IMR-90 (cell line): ENCODE results near the gene TEFM. TPM values are rescaled to one million over a fixed set of nuclear protein-coding genes. Genes with fewer than 3 reads are reported as not detected.

Experiments used
- ATAC-seq: fragments of 200-7000 bp; cut with Tn5 transposase; 2 replicates; pipeline ENCODE4 v1.9.1; 2020; ENCODE audit warnings: low read depth, mild to moderate bottlenecking, moderate library complexity
- BruUV-seq: library from RNA; stranded (reverse); fragments of 400-500 nt; replicated peaks from 2 replicates; lab custom pipeline; 2021; lab: Mats Ljungman, UMichigan
- CTCF ChIA-PET: fragments of 300-600 bp; formaldehyde crosslinking; extraction: SDS; loops from one replicate; lab custom pipeline; 2021; ENCODE audit warnings: antibody characterized with exemption; lab: Yijun Ruan, JAX
- POLR2A ChIA-PET: fragments of 300-600 bp; sonication (Branson Sonifier 250); formaldehyde crosslinking; loops from one replicate; lab custom pipeline; 2022; ENCODE audit warnings: antibody characterized with exemption; ENCODE audit not compliant: unreplicated experiment; lab: Charles Lee
- DNase-seq: peaks from one replicate; pipeline ENCODE4 v3.0.0; 2013
- H2AFZ ChIP-seq: replicated peaks from 2 replicates; pipeline ENCODE3; 2013; ENCODE audit warnings: low read length, mild to moderate bottlenecking; ENCODE audit not compliant: poor library complexity
- H2AK5ac ChIP-seq: 2 replicates; pipeline ENCODE4 v1.6.1; 2013; ENCODE audit warnings: low read depth, low read length, inconsistent platforms
- H2AK9ac ChIP-seq: replicated peaks from 2 replicates; pipeline ENCODE3; 2013; ENCODE audit warnings: mild to moderate bottlenecking, low read depth, low read length, moderate library complexity; ENCODE audit not compliant: poor library complexity
- H2BK120ac ChIP-seq: 2 replicates; pipeline ENCODE4 v1.6.1; 2013; ENCODE audit warnings: low read depth, low read length, inconsistent platforms
- H2BK15ac ChIP-seq: 3 replicates; pipeline ENCODE4 v1.6.1; 2013; ENCODE audit warnings: low read depth, low read length, inconsistent platforms
- H2BK20ac ChIP-seq: 2 replicates; pipeline ENCODE4 v1.6.1; 2013; ENCODE audit warnings: low read depth, mild to moderate bottlenecking, inconsistent platforms, low read length, moderate library complexity
- H2BK5ac ChIP-seq: 2 replicates; pipeline ENCODE4 v1.6.1; 2013; ENCODE audit warnings: mild to moderate bottlenecking, low read depth, low read length, inconsistent platforms; ENCODE audit not compliant: poor library complexity, severe bottlenecking
- H3K14ac ChIP-seq: replicated peaks from 2 replicates; pipeline ENCODE4 v1.6.1; 2013; ENCODE audit warnings: low read depth, low read length, inconsistent platforms
- H3K18ac ChIP-seq: 2 replicates; pipeline ENCODE4 v1.6.1; 2013; ENCODE audit warnings: low read depth, low read length, control low read depth
- H3K23ac ChIP-seq: 2 replicates; pipeline ENCODE4 v1.6.1; 2013; ENCODE audit warnings: low read depth, low read length, inconsistent platforms
- H3K27ac ChIP-seq: 2 replicates; pipeline ENCODE4 v1.5.1; 2013; ENCODE audit warnings: mild to moderate bottlenecking, control low read depth, low read length; ENCODE audit not compliant: insufficient read depth
- H3K27me3 ChIP-seq: 2 replicates; pipeline ENCODE4 v1.6.1; 2013; ENCODE audit warnings: low read length; ENCODE audit not compliant: control insufficient read depth, insufficient read depth
- H3K36me3 ChIP-seq: 2 replicates; pipeline ENCODE4 v1.6.1; 2013; ENCODE audit warnings: low read length, mixed read lengths; ENCODE audit not compliant: control insufficient read depth, insufficient read depth
- H3K4ac ChIP-seq: 2 replicates; pipeline ENCODE4 v1.6.1; 2013; ENCODE audit warnings: low read depth, low read length, inconsistent platforms
- H3K4me1 ChIP-seq: 2 replicates; pipeline ENCODE4 v1.6.1; 2013; ENCODE audit warnings: low read length, mixed read lengths; ENCODE audit not compliant: control insufficient read depth, insufficient read depth
- H3K4me2 ChIP-seq: 2 replicates; pipeline ENCODE4 v1.6.1; 2013; ENCODE audit warnings: low read depth, mild to moderate bottlenecking, control low read depth, low read length, moderate library complexity
- H3K4me3 ChIP-seq: 2 replicates; pipeline ENCODE4 v1.5.1; 2013; ENCODE audit warnings: low read depth, mild to moderate bottlenecking, control low read depth, low read length, moderate library complexity; ENCODE audit not compliant: insufficient read depth
- H3K56ac ChIP-seq: 2 replicates; pipeline ENCODE4 v1.6.1; 2013; ENCODE audit warnings: low read length, inconsistent platforms; ENCODE audit not compliant: insufficient read depth; ENCODE audit errors: extremely low read depth
- H3K79me1 ChIP-seq, 2 experiments: 2 replicates each; pipeline ENCODE4 v1.6.1; 2013; ENCODE audit warnings: low read length in 2 of 2, inconsistent platforms in 1 of 2, low read depth in 1 of 2
- H3K9ac ChIP-seq: 2 replicates; pipeline ENCODE4 v1.6.1; 2013; ENCODE audit warnings: low read depth, low read length, control low read depth
- H3K9me1 ChIP-seq: 2 replicates; pipeline ENCODE4 v1.6.1; 2013; ENCODE audit warnings: low read length, inconsistent platforms; ENCODE audit not compliant: insufficient read depth
- H3K9me3 ChIP-seq: 2 replicates; pipeline ENCODE4 v1.6.1; 2013; ENCODE audit warnings: low read length; ENCODE audit not compliant: control insufficient read depth, insufficient read depth
- H4K20me1 ChIP-seq: 2 replicates; pipeline ENCODE4 v1.6.1; 2013; ENCODE audit warnings: low read length, inconsistent platforms; ENCODE audit not compliant: insufficient read depth
- H4K5ac ChIP-seq: 2 replicates; pipeline ENCODE4 v1.6.1; 2013; ENCODE audit warnings: mild to moderate bottlenecking, low read depth, low read length, control low read depth
- H4K8ac ChIP-seq, 2 experiments: 2 replicates each; pipeline ENCODE4 v1.6.1; 2013; ENCODE audit warnings: low read depth in 2 of 2, low read length in 2 of 2, control low read depth in 1 of 2, inconsistent platforms in 1 of 2
- H4K91ac ChIP-seq: 2 replicates; pipeline ENCODE4 v1.6.1; 2013; ENCODE audit warnings: low read depth, low read length, inconsistent platforms; ENCODE audit not compliant: insufficient read depth
- BHLHE40 ChIP-seq: fragments of 150-350 bp; IDR thresholded peaks from 2 replicates; pipeline ENCODE4 v1.6.1; 2016; ENCODE audit warnings: mild to moderate bottlenecking, low read depth, low read length
- CEBPB ChIP-seq: IDR thresholded peaks from 2 replicates; pipeline ENCODE4 v1.6.1; 2012; ENCODE audit warnings: low read depth, low read length, improper control_type of control experiment
- CHD1 ChIP-seq: IDR thresholded peaks from 2 replicates; pipeline ENCODE4 v1.6.1; 2012; ENCODE audit warnings: low read depth, low read length, improper control_type of control experiment
- FOS ChIP-seq: fragments of 150-350 bp; IDR thresholded peaks from 2 replicates; pipeline ENCODE4 v1.6.1; 2016; ENCODE audit warnings: low read depth, low read length
- MAFK ChIP-seq: IDR thresholded peaks from 2 replicates; pipeline ENCODE4 v1.6.1; 2012; ENCODE audit warnings: low read depth, low read length, improper control_type of control experiment
- MAZ ChIP-seq: IDR thresholded peaks from 2 replicates; pipeline ENCODE4 v1.6.1; 2012; ENCODE audit warnings: low read depth, mild to moderate bottlenecking, low read length, improper control_type of control experiment, moderate library complexity, borderline replicate concordance
- MXI1 ChIP-seq: IDR thresholded peaks from 2 replicates; pipeline ENCODE4 v1.6.1; 2012; ENCODE audit warnings: low read depth, mild to moderate bottlenecking, low read length, moderate library complexity, borderline replicate concordance
- NFE2L2 ChIP-seq: fragments of 150-350 bp; IDR thresholded peaks from 2 replicates; pipeline ENCODE4 v1.6.1; 2016; ENCODE audit warnings: low read depth, mild to moderate bottlenecking, low read length
- POLR2A ChIP-seq: IDR thresholded peaks from 2 replicates; pipeline ENCODE4 v1.6.1; 2012; ENCODE audit warnings: mild to moderate bottlenecking, low read depth, low read length
- RAD21 ChIP-seq: IDR thresholded peaks from 2 replicates; pipeline ENCODE4 v1.6.1; 2012; ENCODE audit warnings: low read length, improper control_type of control experiment
- RCOR1 ChIP-seq: IDR thresholded peaks from 2 replicates; pipeline ENCODE4 v1.6.1; 2012; ENCODE audit warnings: mild to moderate bottlenecking, low read length, improper control_type of control experiment; ENCODE audit not compliant: insufficient replicate concordance
- RFX5 ChIP-seq: IDR thresholded peaks from 2 replicates; pipeline ENCODE4 v1.8.0; 2012; ENCODE audit warnings: low read depth, mild to moderate bottlenecking, low read length, moderate library complexity
- SMC3 ChIP-seq: fragments of 150-350 bp; IDR thresholded peaks from 2 replicates; pipeline ENCODE4 v1.6.1; 2016; ENCODE audit warnings: low read depth, mild to moderate bottlenecking, antibody characterized with exemption, low read length, moderate library complexity
- WGBS, 2 experiments: methylation state at CpG; one replicate each; pipeline versions ENCODE4 v1.1.5 to v1.1.7; 2013; ENCODE audit warnings: missing lambda C conversion rate in 2 of 2; ENCODE audit not compliant: insufficient read length in 1 of 2; ENCODE audit errors: extremely low coverage in 2 of 2; 5-methylcytosine and 5-hydroxymethylcytosine counted together
- dilution Hi-C: fragments of 300-500 bp; cut with HindIII; formaldehyde crosslinking; loops from one replicate; pipeline ENCODE4 v1.14.3; 2018; ENCODE audit warnings: low sequenced_read_pairs; ENCODE audit not compliant: unreplicated experiment
- in situ Hi-C: fragments of 300-500 bp; cut with MboI; formaldehyde crosslinking; loops from 3 replicates; pipeline ENCODE4 v1.14.3; 2019; ENCODE audit warnings: low sequenced_read_pairs, inconsistent platforms, mixed read lengths
- intact Hi-C: fragments of 100-400 bp; cut with micrococcal nuclease; formaldehyde crosslinking; loops from 2 replicates; pipeline ENCODE4 v1.10.0; 2022
- polyA plus RNA-seq, 3 experiments: library from polyadenylated mRNA; depleted of rRNA; stranded (reverse); fragments of >200 nt; gene quantifications; 2 replicates each; pipeline ENCODE4 v1.2.3, GENCODE V29; 2012; ENCODE audit warnings: low replicate concordance in 1 of 3
- total RNA-seq: library from RNA; depleted of rRNA; stranded (reverse); fragments of >200 nt; gene quantifications from 2 replicates; pipeline ENCODE4 v1.2.3, GENCODE V29; 2012
- TF ChIP-seq, protein P1 (sequence below): fragments of 150-350 bp; IDR thresholded peaks from 2 replicates; pipeline ENCODE4 v1.6.1; 2016; ENCODE audit warnings: low read depth, mild to moderate bottlenecking, low read length, moderate library complexity, borderline replicate concordance
- TF ChIP-seq, protein P2 (sequence below): conservative IDR thresholded peaks from 2 replicates; pipeline ENCODE4 v1.5.1; 2012; ENCODE audit warnings: mild to moderate bottlenecking, low read depth, low read length, improper control_type of control experiment
- TF ChIP-seq, protein P3 (sequence below): fragments of 150-350 bp; IDR thresholded peaks from 2 replicates; pipeline ENCODE4 v1.6.1; 2017; ENCODE audit warnings: mild to moderate bottlenecking, antibody characterized with exemption, low read length, low read depth

Gene TEFM
- total and polyA plus RNA-seq, 2 of the 4 experiments (the other 2 are of a cell fraction) = 7.9 to 13.8 TPM

DNA sequence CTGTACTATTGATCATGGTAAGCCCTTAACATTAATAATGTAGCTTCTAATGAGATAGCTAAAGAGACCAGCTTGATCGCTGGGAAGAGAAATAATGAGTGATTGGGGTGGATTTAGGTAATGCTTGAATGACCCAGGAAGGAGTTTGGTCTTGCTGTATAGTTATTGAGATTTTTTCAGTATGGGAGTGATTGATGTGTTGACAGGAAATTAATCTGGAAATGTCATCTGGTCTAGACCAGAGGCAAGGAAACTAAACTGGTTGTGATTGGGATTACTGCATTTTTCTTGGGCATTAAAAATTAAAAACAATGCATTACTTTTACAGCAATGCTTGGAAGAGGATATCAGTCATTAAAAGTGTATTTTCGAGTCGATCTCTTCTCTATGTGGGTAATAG lies 11.8 kb downstream of the TEFM start:
- DNase-seq (no peak), ATAC-seq (no peak)
- Histone ChIP-seq H2BK20ac (no peak overlapping the region), H3K23ac (no peak overlapping the region), H2BK120ac (no peak overlapping the region), H3K36me3 (peaks cover 14% of the 10 kb centered on the region), H2AK5ac (no peak overlapping the region), H4K8ac (no peak overlapping the region), H3K79me1 (peaks cover 2 to 6% of the 10 kb centered on the region in 2 experiments; a peak in 3 of 4 replicates), H3K27ac (no peak overlapping the region), H3K9me1 (no peaks in the 10 kb centered on the region), H3K27me3 (no peaks in the 10 kb centered on the region), H4K91ac (no peak overlapping the region), H3K56ac (no peak overlapping the region), H2AFZ (no peak overlapping the region), H3K9me3 (no peaks in the 10 kb centered on the region), H3K18ac (no peak overlapping the region), H2BK5ac (no peak overlapping the region), H3K4me1 (no peaks in the 10 kb centered on the region), H3K4me2 (no peak overlapping the region), H3K9ac (no peak overlapping the region), H3K4me3 (no peak overlapping the region), H4K20me1 (no peaks in the 10 kb centered on the region), H3K4ac (no peak overlapping the region), H2AK9ac (no peak overlapping the region), H2BK15ac (no peak overlapping the region), H4K5ac (no peak overlapping the region), H3K14ac (no peak overlapping the region)
- intact Hi-C loops = no loop called here
- in situ Hi-C loops = no loop called here
- TF ChIP-seq, protein P1, sequence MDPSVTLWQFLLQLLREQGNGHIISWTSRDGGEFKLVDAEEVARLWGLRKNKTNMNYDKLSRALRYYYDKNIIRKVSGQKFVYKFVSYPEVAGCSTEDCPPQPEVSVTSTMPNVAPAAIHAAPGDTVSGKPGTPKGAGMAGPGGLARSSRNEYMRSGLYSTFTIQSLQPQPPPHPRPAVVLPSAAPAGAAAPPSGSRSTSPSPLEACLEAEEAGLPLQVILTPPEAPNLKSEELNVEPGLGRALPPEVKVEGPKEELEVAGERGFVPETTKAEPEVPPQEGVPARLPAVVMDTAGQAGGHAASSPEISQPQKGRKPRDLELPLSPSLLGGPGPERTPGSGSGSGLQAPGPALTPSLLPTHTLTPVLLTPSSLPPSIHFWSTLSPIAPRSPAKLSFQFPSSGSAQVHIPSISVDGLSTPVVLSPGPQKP = no peak
- no peak for TF ChIP-seq RFX5
- no peak for TF ChIP-seq CHD1
- TF ChIP-seq, protein P2, sequence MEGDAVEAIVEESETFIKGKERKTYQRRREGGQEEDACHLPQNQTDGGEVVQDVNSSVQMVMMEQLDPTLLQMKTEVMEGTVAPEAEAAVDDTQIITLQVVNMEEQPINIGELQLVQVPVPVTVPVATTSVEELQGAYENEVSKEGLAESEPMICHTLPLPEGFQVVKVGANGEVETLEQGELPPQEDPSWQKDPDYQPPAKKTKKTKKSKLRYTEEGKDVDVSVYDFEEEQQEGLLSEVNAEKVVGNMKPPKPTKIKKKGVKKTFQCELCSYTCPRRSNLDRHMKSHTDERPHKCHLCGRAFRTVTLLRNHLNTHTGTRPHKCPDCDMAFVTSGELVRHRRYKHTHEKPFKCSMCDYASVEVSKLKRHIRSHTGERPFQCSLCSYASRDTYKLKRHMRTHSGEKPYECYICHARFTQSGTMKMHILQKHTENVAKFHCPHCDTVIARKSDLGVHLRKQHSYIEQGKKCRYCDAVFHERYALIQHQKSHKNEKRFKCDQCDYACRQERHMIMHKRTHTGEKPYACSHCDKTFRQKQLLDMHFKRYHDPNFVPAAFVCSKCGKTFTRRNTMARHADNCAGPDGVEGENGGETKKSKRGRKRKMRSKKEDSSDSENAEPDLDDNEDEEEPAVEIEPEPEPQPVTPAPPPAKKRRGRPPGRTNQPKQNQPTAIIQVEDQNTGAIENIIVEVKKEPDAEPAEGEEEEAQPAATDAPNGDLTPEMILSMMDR = no peak
- no peak for TF ChIP-seq MAZ
- no peak for TF ChIP-seq MXI1
- TF ChIP-seq, protein P3, sequence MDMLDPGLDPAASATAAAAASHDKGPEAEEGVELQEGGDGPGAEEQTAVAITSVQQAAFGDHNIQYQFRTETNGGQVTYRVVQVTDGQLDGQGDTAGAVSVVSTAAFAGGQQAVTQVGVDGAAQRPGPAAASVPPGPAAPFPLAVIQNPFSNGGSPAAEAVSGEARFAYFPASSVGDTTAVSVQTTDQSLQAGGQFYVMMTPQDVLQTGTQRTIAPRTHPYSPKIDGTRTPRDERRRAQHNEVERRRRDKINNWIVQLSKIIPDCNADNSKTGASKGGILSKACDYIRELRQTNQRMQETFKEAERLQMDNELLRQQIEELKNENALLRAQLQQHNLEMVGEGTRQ = no peak
- no peak for TF ChIP-seq RAD21
- no peak for TF ChIP-seq RCOR1
- TF ChIP-seq SMC3 = no peak
- TF ChIP-seq NFE2L2 = no peak
- no peak for TF ChIP-seq POLR2A
- TF ChIP-seq FOS = no peak
- TF ChIP-seq BHLHE40 = no peak
- no peak for TF ChIP-seq CEBPB
- TF ChIP-seq MAFK = no peak
- no TSS peak for BruUV-seq
- dilution Hi-C loops = no loop called here
- ChIA-PET POLR2A (no interaction called here), CTCF (no interaction called here)
- WGBS, 2 experiments = 100% methylated on average over 1 of the region's 3 CpGs; no CpG with 5 or more reads in 1 of the 2 experiments
